Measurements from ENCODE around the gene ADAM23. TPM values are rescaled to one million over a fixed set of nuclear protein-coding genes. Genes with fewer than 3 reads are reported as not detected.
A peak's percentile ranks its signal among the peaks of the same experiment; 100 is the strongest.

Gene ADAM23
- total and polyA plus RNA-seq, 2 of the 13 experiments (the other 11 are each of a cell fraction or from before 2014, with no cell fraction given): 0.04 TPM; not detected in 1

DNA sequence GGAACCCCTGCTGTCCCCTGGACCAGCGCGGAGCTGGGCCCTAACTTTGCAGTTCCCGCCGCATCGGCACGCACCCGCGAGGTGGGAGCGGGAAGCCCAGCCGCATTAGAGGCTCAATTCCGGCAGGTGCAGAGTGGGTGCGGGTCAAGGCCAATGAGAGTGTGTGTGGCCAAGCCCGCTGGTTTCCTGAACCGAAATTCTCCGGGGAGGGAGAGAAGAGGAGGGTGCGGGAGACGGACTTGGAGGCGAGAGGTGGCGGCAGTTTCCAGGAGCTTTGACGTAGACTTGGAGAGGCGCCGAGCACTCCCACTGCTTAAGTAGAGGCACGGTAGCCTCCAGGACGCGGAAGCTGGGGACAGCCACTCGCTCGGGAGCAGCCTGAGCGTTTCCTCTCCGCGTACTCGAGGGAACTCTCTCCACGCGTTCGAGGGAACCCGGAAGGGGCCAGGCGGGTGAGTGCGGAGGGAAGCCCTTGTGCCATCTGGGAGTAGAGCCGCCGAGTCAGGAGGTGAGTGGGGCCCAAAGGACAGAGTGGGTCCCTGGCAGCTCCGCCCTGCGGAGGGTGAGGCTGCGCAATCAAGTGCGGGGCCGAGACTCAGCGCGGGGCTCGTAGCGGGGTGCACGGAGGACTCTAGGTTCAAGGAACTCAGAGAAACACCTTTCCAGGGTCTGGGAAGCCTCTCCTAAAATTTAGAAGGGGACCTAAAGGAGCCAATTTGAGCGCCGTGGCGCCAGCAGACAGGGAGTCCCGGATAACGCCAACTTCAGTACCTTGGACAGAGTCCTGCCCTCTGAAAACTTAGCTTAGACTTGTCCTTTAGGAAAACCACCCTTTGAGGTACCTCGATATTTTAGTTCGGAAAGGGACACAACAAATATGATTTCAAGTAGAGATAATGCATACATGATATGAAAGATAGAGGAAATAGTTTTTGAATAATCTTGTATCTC lies 199.0 kb downstream of the ADAM23 start, which contains the start of gene FAM237A (continued):
- TF ChIP-seq, protein P1, sequence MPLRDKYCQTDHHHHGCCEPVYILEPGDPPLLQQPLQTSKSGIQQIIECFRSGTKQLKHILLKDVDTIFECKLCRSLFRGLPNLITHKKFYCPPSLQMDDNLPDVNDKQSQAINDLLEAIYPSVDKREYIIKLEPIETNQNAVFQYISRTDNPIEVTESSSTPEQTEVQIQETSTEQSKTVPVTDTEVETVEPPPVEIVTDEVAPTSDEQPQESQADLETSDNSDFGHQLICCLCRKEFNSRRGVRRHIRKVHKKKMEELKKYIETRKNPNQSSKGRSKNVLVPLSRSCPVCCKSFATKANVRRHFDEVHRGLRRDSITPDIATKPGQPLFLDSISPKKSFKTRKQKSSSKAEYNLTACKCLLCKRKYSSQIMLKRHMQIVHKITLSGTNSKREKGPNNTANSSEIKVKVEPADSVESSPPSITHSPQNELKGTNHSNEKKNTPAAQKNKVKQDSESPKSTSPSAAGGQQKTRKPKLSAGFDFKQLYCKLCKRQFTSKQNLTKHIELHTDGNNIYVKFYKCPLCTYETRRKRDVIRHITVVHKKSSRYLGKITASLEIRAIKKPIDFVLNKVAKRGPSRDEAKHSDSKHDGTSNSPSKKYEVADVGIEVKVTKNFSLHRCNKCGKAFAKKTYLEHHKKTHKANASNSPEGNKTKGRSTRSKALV (CRISPR knock-in tag; IDR thresholded peaks at IDR 0.05): no peak
- TF ChIP-seq ZNF703 (CRISPR knock-in tag; IDR thresholded peaks at IDR 0.05; ENCODE audit: borderline replicate concordance) (no peak), WIZ (CRISPR knock-in tag; IDR thresholded peaks at IDR 0.05) (0 out of 2 replicates have a peak, but pooled peaks have one; percentile 81), ZNF746 (CRISPR knock-in tag; IDR thresholded peaks at IDR 0.05) (no peak), MIXL1 (CRISPR knock-in tag; IDR thresholded peaks at IDR 0.05) (0 out of 2 replicates have a peak, but pooled peaks have one; percentile 29), MAFG (CRISPR knock-in tag; IDR thresholded peaks at IDR 0.05) (no peak), ZNF232 (CRISPR knock-in tag; IDR thresholded peaks at IDR 0.05; ENCODE audit: borderline replicate concordance) (no peak), NFRKB (IDR thresholded peaks at IDR 0.05) (no peak), FOXC1 (CRISPR knock-in tag; IDR thresholded peaks at IDR 0.05; ENCODE audit: borderline replicate concordance) (no peak), ARNT (IDR thresholded peaks at IDR 0.05) (no peak), ZFP36 (IDR thresholded peaks at IDR 0.05; ENCODE audit: borderline replicate concordance, low read depth, low read length, partially characterized antibody) (no peak), ZMYM4 (CRISPR knock-in tag; IDR thresholded peaks at IDR 0.05) (peak; percentile 18; the same call in 1 of the 2 replicates), ARID2 (CRISPR knock-in tag; IDR thresholded peaks at IDR 0.05; ENCODE audit: borderline replicate concordance) (no peak), XBP1 (CRISPR knock-in tag; IDR thresholded peaks at IDR 0.05) (no peak), SUZ12 (IDR thresholded peaks at IDR 0.05; ENCODE audit: low read depth, low read length) (no peak), MEF2D (CRISPR knock-in tag; IDR thresholded peaks at IDR 0.05) (no peak)
- TF ChIP-seq, protein P2, sequence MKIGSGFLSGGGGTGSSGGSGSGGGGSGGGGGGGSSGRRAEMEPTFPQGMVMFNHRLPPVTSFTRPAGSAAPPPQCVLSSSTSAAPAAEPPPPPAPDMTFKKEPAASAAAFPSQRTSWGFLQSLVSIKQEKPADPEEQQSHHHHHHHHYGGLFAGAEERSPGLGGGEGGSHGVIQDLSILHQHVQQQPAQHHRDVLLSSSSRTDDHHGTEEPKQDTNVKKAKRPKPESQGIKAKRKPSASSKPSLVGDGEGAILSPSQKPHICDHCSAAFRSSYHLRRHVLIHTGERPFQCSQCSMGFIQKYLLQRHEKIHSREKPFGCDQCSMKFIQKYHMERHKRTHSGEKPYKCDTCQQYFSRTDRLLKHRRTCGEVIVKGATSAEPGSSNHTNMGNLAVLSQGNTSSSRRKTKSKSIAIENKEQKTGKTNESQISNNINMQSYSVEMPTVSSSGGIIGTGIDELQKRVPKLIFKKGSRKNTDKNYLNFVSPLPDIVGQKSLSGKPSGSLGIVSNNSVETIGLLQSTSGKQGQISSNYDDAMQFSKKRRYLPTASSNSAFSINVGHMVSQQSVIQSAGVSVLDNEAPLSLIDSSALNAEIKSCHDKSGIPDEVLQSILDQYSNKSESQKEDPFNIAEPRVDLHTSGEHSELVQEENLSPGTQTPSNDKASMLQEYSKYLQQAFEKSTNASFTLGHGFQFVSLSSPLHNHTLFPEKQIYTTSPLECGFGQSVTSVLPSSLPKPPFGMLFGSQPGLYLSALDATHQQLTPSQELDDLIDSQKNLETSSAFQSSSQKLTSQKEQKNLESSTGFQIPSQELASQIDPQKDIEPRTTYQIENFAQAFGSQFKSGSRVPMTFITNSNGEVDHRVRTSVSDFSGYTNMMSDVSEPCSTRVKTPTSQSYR (CRISPR knock-in tag; IDR thresholded peaks at IDR 0.05; ENCODE audit: borderline replicate concordance): no peak
- TF ChIP-seq, protein P3, sequence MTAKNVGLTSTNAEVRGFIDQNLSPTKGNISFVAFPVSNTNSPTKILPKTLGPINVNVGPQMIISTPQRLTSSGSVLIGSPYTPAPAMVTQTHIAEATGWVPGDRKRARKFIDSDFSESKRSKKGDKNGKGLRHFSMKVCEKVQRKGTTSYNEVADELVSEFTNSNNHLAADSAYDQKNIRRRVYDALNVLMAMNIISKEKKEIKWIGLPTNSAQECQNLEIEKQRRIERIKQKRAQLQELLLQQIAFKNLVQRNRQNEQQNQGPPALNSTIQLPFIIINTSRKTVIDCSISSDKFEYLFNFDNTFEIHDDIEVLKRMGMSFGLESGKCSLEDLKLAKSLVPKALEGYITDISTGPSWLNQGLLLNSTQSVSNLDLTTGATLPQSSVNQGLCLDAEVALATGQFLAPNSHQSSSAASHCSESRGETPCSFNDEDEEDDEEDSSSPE (CRISPR knock-in tag; IDR thresholded peaks at IDR 0.05): no peak
- TF ChIP-seq, protein P4, sequence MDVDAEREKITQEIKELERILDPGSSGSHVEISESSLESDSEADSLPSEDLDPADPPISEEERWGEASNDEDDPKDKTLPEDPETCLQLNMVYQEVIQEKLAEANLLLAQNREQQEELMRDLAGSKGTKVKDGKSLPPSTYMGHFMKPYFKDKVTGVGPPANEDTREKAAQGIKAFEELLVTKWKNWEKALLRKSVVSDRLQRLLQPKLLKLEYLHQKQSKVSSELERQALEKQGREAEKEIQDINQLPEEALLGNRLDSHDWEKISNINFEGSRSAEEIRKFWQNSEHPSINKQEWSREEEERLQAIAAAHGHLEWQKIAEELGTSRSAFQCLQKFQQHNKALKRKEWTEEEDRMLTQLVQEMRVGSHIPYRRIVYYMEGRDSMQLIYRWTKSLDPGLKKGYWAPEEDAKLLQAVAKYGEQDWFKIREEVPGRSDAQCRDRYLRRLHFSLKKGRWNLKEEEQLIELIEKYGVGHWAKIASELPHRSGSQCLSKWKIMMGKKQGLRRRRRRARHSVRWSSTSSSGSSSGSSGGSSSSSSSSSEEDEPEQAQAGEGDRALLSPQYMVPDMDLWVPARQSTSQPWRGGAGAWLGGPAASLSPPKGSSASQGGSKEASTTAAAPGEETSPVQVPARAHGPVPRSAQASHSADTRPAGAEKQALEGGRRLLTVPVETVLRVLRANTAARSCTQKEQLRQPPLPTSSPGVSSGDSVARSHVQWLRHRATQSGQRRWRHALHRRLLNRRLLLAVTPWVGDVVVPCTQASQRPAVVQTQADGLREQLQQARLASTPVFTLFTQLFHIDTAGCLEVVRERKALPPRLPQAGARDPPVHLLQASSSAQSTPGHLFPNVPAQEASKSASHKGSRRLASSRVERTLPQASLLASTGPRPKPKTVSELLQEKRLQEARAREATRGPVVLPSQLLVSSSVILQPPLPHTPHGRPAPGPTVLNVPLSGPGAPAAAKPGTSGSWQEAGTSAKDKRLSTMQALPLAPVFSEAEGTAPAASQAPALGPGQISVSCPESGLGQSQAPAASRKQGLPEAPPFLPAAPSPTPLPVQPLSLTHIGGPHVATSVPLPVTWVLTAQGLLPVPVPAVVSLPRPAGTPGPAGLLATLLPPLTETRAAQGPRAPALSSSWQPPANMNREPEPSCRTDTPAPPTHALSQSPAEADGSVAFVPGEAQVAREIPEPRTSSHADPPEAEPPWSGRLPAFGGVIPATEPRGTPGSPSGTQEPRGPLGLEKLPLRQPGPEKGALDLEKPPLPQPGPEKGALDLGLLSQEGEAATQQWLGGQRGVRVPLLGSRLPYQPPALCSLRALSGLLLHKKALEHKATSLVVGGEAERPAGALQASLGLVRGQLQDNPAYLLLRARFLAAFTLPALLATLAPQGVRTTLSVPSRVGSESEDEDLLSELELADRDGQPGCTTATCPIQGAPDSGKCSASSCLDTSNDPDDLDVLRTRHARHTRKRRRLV (CRISPR knock-in tag; IDR thresholded peaks at IDR 0.05): peak; percentile 40; the same call in 1 of the 2 replicates

Data from HepG2 (cell line).